SU-DHL-6 (cell line): ENCODE results near the gene NASP.

ENCODE experiments used
- CTCF ChIP-seq: fragments of 200-600 bp; sonication (generic); IDR thresholded peaks from one replicate; pipeline ENCODE4 v1.5.1; 2017; ENCODE audit warnings: antibody characterized with exemption, mild to moderate bottlenecking, low read length, moderate library complexity; ENCODE audit not compliant: insufficient read depth, poor library complexity, severe bottlenecking
- EZH2phosphoT487 ChIP-seq: fragments of 200-600 bp; sonication (generic), shearing (Covaris generic); conservative IDR thresholded peaks from 2 replicates; pipeline ENCODE4 v1.6.1; 2018; ENCODE audit warnings: mild to moderate bottlenecking, antibody characterized with exemption, low read length, moderate library complexity, mixed read lengths

- TF ChIP-seq CTCF (no peak), EZH2phosphoT487 (no peak)
These were observed 38.9 kb downstream of the NASP start for GRCh38 chr1:45622524-45623394.
